OCI-M2 (cell line): ENCODE measurements around the gene SLC36A4.
"Not testable (repeated sequence)": the region's sequence is repeated elsewhere in the genome, so short reads cannot be mapped to it uniquely, and the experiment has no call there.

Experiments
- DNase-seq: peaks from one replicate; lab custom pipeline; 2025; ENCODE audit not compliant: unreplicated experiment; lab: John Stamatoyannopoulos, UW

Gene SLC36A4

GRCh38 chr11:93194673-93195291, 3.0 kb downstream of the SLC36A4 start:
- no peak for DNase-seq

GRCh38 chr11:93193731-93194130, 4.1 kb downstream of the SLC36A4 start:
- DNase-seq = no peak

- DNase-seq = no peak
These were observed 5.6 kb downstream of the SLC36A4 start for GRCh38 chr11:93192163-93192562.

- no peak for DNase-seq
These were observed 8.3 kb downstream of the SLC36A4 start for GRCh38 chr11:93189462-93189861.

- DNase-seq = no peak
These were observed 9.1 kb downstream of the SLC36A4 start for GRCh38 chr11:93188726-93189125.

- DNase-seq = no peak
These were observed 10.5 kb downstream of the SLC36A4 start for GRCh38 chr11:93187290-93187689.

- DNase-seq = not testable (repeated sequence)
These were observed 19.9 kb downstream of the SLC36A4 start for GRCh38 chr11:93177891-93178290.

- no peak for DNase-seq
These were observed 27.7 kb downstream of the SLC36A4 start for GRCh38 chr11:93169950-93170561.

GRCh38 chr11:93169143-93169542, 28.6 kb downstream of the SLC36A4 start:
- no peak for DNase-seq

GRCh38 chr11:93166862-93167261, 30.9 kb downstream of the SLC36A4 start:
- DNase-seq = no peak

- DNase-seq = no peak
These were observed 31.6 kb downstream of the SLC36A4 start for GRCh38 chr11:93166194-93166593.

- no peak for DNase-seq
These were observed 37.0 kb downstream of the SLC36A4 start for GRCh38 chr11:93160808-93161207.

- DNase-seq = no peak
These were observed 37.6 kb downstream of the SLC36A4 start for GRCh38 chr11:93160156-93160555.

- DNase-seq = no peak
These were observed 38.1 kb downstream of the SLC36A4 start for GRCh38 chr11:93159721-93160120.

GRCh38 chr11:93155738-93156137, 42.1 kb downstream of the SLC36A4 start:
- no peak for DNase-seq

GRCh38 chr11:93145390-93145915, 52.3 kb downstream of the SLC36A4 start:
- DNase-seq = no peak

- DNase-seq = no peak
These were observed 54.0 kb downstream of the SLC36A4 start for GRCh38 chr11:93143800-93144199.

- DNase-seq = no peak
These were observed 54.6 kb downstream of the SLC36A4 start for GRCh38 chr11:93143186-93143585.

GRCh38 chr11:93133488-93134109, 64.2 kb downstream of the SLC36A4 start:
- no peak for DNase-seq

GRCh38 chr11:93132836-93133235, 65.0 kb downstream of the SLC36A4 start:
- DNase-seq = no peak

- no peak for DNase-seq
These were observed 66.1 kb downstream of the SLC36A4 start for GRCh38 chr11:93131709-93132108.

- DNase-seq = no peak
These were observed 69.2 kb downstream of the SLC36A4 start for GRCh38 chr11:93128574-93128973.
